GM12878 (cell line): ENCODE results near the gene FURIN.

Experiments used
- CTCF ChIP-seq, 3 experiments: IDR thresholded peaks in 2 of 3; conservative IDR thresholded peaks in 1 of 3; 2 replicates each; pipeline ENCODE4 v1.5.1; 2011; ENCODE audit warnings: low read depth in 3 of 3, low read length in 3 of 3, mild to moderate bottlenecking in 3 of 3, control low read depth in 2 of 3, moderate library complexity in 2 of 3, inconsistent platforms in 1 of 3, mixed read lengths in 1 of 3; ENCODE audit not compliant: control insufficient read depth in 2 of 3, insufficient read depth in 1 of 3; ENCODE audit errors: extremely low read depth in 1 of 3
- ETV6 ChIP-seq, 2 experiments: fragments of 450-650 bp in 1 of 2; IDR thresholded peaks in 1 of 2; conservative IDR thresholded peaks in 1 of 2; 2 replicates each; pipeline ENCODE4 v1.6.1; 2014; ENCODE audit warnings: antibody characterized with exemption in 1 of 2, borderline replicate concordance in 1 of 2, low read depth in 1 of 2, mild to moderate bottlenecking in 1 of 2, moderate library complexity in 1 of 2
- MTA3 ChIP-seq: IDR thresholded peaks from 2 replicates; pipeline ENCODE4 v1.6.1; 2012; ENCODE audit warnings: low read length, inconsistent platforms, borderline replicate concordance
- POLR2AphosphoS2 ChIP-seq: IDR thresholded peaks from 2 replicates; pipeline ENCODE4 v1.6.1; 2011; ENCODE audit warnings: low read depth, mild to moderate bottlenecking, low read length, improper control_type of control experiment, moderate library complexity
- POLR2AphosphoS5 ChIP-seq: IDR thresholded peaks from 2 replicates; pipeline ENCODE4 v1.6.1; 2011; ENCODE audit warnings: mild to moderate bottlenecking, low read length, inconsistent platforms
- RAD21 ChIP-seq: IDR thresholded peaks from 2 replicates; pipeline ENCODE4 v1.6.1; 2011; ENCODE audit warnings: mild to moderate bottlenecking, low read depth, low read length, moderate library complexity; ENCODE audit not compliant: insufficient read depth
- SPI1 ChIP-seq: IDR thresholded peaks from 2 replicates; pipeline ENCODE4 v1.6.1; 2011; ENCODE audit warnings: low read depth, mild to moderate bottlenecking, low read length, moderate library complexity, borderline replicate concordance; ENCODE audit not compliant: insufficient read depth
- SREBF2 ChIP-seq: IDR thresholded peaks from 2 replicates; pipeline ENCODE4 v1.6.1; 2012; ENCODE audit warnings: mild to moderate bottlenecking, low read length
- TCF3 ChIP-seq: IDR thresholded peaks from 2 replicates; pipeline ENCODE4 v1.6.1; 2012; ENCODE audit warnings: low read depth, mild to moderate bottlenecking, low read length, borderline replicate concordance; ENCODE audit not compliant: insufficient read depth
- TF ChIP-seq, protein P1 (sequence below): IDR thresholded peaks from 2 replicates; pipeline ENCODE4 v1.6.1; 2012; ENCODE audit warnings: low read depth, low read length, improper control_type of control experiment

- TF ChIP-seq CTCF (IDR thresholded peaks at IDR 0.05 in 2 of 3, conservative IDR thresholded peaks at IDR 0.05 in 1 of 3; ENCODE audit: control insufficient read depth in 2 of 3, extremely low read depth in 1 of 3, insufficient read depth in 1 of 3, low read depth in 3 of 3, low read length in 3 of 3) = no peak
- TF ChIP-seq RAD21 = no peak
- TF ChIP-seq, protein P1, sequence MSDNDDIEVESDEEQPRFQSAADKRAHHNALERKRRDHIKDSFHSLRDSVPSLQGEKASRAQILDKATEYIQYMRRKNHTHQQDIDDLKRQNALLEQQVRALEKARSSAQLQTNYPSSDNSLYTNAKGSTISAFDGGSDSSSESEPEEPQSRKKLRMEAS = no peak
- no peak for TF ChIP-seq MTA3
- TF ChIP-seq POLR2AphosphoS2 = no peak
- no peak for TF ChIP-seq SPI1
- no peak for TF ChIP-seq TCF3
- TF ChIP-seq SREBF2 = no peak
- no peak for TF ChIP-seq ETV6 (conservative IDR thresholded peaks at IDR 0.05 in 1 of 2, IDR thresholded peaks at IDR 0.05 in 1 of 2; ENCODE audit: borderline replicate concordance in 1 of 2, low read depth in 1 of 2)
- TF ChIP-seq POLR2AphosphoS5 = no peak
Measured at GRCh38 chr15:90905306-90906180, 37.2 kb downstream of the FURIN start.
